GM12864 (cell line): ENCODE data around the gene NR2F1-AS1.

ENCODE experiments used
- DNase-seq: peaks from one replicate; pipeline ENCODE4 v3.0.0-alpha.2; 2011; ENCODE audit warnings: low read depth
- H3K4me3 ChIP-seq: 2 replicates; pipeline ENCODE4 v1.5.1; 2011; ENCODE audit warnings: mild to moderate bottlenecking, low read depth, low read length, control low read depth
- TF ChIP-seq, protein P1 (sequence below): IDR thresholded peaks from 2 replicates; pipeline ENCODE4 v1.5.1; 2011; ENCODE audit warnings: low read depth, mild to moderate bottlenecking, moderate library complexity, low read length, control low read depth, inconsistent platforms; ENCODE audit errors: missing control alignments

NR2F1-AS1 gene

GRCh38 chr5:93583439-93583767 is 2.4 kb upstream of the NR2F1-AS1 start:
- TF ChIP-seq, protein P1, sequence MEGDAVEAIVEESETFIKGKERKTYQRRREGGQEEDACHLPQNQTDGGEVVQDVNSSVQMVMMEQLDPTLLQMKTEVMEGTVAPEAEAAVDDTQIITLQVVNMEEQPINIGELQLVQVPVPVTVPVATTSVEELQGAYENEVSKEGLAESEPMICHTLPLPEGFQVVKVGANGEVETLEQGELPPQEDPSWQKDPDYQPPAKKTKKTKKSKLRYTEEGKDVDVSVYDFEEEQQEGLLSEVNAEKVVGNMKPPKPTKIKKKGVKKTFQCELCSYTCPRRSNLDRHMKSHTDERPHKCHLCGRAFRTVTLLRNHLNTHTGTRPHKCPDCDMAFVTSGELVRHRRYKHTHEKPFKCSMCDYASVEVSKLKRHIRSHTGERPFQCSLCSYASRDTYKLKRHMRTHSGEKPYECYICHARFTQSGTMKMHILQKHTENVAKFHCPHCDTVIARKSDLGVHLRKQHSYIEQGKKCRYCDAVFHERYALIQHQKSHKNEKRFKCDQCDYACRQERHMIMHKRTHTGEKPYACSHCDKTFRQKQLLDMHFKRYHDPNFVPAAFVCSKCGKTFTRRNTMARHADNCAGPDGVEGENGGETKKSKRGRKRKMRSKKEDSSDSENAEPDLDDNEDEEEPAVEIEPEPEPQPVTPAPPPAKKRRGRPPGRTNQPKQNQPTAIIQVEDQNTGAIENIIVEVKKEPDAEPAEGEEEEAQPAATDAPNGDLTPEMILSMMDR, result no peak
- no peak for DNase-seq
- no peak overlapping the region for H3K4me3 ChIP-seq

- peak within 1 kb of the TSS; percentile 35 for H3K4me3 ChIP-seq
- DNase-seq, result no peak
- TF ChIP-seq, protein P1, result no peak
These were observed 1.8 kb upstream of the NR2F1-AS1 start, which contains the start of gene NR2F1 for GRCh38 chr5:93582677-93583438. Gene NR2F1 (plus strand): TSS chr5:93583222. CDS start chr5:93585024, 1,802 bp downstream.

GRCh38 chr5:93582167-93582462 is 1.1 kb upstream of the NR2F1-AS1 start:
- no peak for DNase-seq
- no peak overlapping the region for H3K4me3 ChIP-seq
- TF ChIP-seq, protein P1, result no peak

- H3K4me3 ChIP-seq, result peak overlapping the region; percentile 40
- DNase-seq, result no peak
- TF ChIP-seq, protein P1, result no peak
These were observed 724 bp downstream of the NR2F1-AS1 start for GRCh38 chr5:93580063-93580926.

- H3K4me3 ChIP-seq, result no peak overlapping the region
- no peak for DNase-seq
- TF ChIP-seq, protein P1, result no peak
These were observed 1.3 kb downstream of the NR2F1-AS1 start for GRCh38 chr5:93579692-93580062.

DNA sequence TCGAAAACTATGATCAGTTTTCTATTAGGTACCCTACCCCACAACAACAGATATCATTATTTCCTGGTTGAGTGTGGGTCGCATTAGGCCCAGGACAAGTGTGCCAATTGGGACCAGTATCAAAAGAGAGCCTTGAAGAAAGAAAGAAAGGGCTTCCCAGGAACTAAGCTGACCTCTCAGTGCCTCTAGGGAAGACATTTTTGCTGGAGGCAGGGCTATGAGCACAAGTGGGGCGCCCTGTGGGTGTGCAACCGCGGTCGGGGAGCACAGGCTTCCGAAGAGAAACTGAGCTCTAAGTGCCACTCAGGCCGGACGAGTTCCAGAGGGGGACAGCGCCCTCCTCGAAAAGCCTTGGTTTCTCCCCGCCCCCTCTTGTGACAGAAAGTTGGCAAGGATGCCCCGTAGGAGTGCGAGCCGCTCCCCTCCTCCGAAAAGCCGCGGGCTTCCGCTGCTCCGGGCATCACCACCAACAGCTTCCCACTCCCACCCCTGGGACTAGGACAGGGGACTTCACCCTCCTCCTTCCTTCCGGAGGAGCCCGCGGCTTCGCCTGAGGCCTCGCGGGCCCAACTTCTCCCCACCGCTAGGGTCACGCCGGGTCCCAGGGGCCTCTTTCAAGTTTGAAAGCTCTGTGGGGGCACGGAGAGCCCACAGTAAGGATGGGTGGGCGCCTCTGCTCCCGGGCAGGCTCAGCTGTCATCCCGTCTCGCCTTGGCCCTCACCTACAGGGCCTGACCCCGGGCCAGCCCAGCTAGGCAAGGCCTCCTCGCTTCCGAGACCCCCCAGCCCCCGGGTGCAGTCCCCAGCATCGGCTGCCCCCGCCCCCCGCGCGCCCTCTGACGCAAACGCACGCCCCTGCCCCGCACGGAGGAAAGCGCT is 2.0 kb downstream of the NR2F1-AS1 start:
- no peak overlapping the region for H3K4me3 ChIP-seq
- no peak for DNase-seq
- TF ChIP-seq, protein P1, result no peak
